CD4-positive, alpha-beta T cell (primary cell): ENCODE measurements around the gene POLQ. TPM values are rescaled to one million over a fixed set of nuclear protein-coding genes. Genes with fewer than 3 reads are reported as not detected.

Source experiments
- ATAC-seq: fragments of 200-7000 bp; cut with Tn5 transposase; one replicate; pipeline ENCODE4 v1.10.0; 2022; ENCODE audit warnings: mild to moderate bottlenecking; ENCODE audit not compliant: poor library complexity
- CTCF ChIA-PET: fragments of 350-600 bp; sonication (Branson Sonifier 250); formaldehyde crosslinking; loops from one replicate; lab custom pipeline; 2021; ENCODE audit warnings: antibody characterized with exemption, inconsistent platforms; lab: Charles Lee
- POLR2A ChIA-PET: fragments of 350-600 bp; sonication (Branson Sonifier 250); formaldehyde crosslinking; loops from one replicate; lab custom pipeline; 2021; ENCODE audit warnings: antibody characterized with exemption, inconsistent platforms; lab: Charles Lee
- DNase-seq, 14 experiments: peaks; one replicate each; pipeline ENCODE4 v3.0.0-alpha.2; 2013 to 2020; ENCODE audit warnings: mixed read lengths in 2 of 14
- H3K27ac ChIP-seq, 2 donors: one replicate each; pipeline versions ENCODE4 v1.5.1 to v1.7.0; 2013; ENCODE audit warnings: low read length in 2 of 2, low read depth in 1 of 2, mild to moderate bottlenecking in 1 of 2
- H3K27me3 ChIP-seq, 2 experiments: 1 replicate in 1 of 2; 2 replicates in 1 of 2; pipeline versions ENCODE4 v1.6.1 to v1.7.0; 2013; ENCODE audit warnings: low read length in 2 of 2, control low read depth in 1 of 2, mild to moderate bottlenecking in 1 of 2, moderate library complexity in 1 of 2; ENCODE audit not compliant: insufficient read depth in 2 of 2, control insufficient read depth in 1 of 2
- H3K36me3 ChIP-seq: one replicate; pipeline ENCODE4 v1.6.1; 2013; ENCODE audit warnings: low read length, control low read depth; ENCODE audit not compliant: insufficient read depth
- H3K4me1 ChIP-seq: one replicate; pipeline ENCODE4 v1.6.1; 2013; ENCODE audit warnings: low read length, control low read depth; ENCODE audit not compliant: insufficient read depth
- H3K4me3 ChIP-seq: one replicate; pipeline ENCODE4 v1.5.1; 2013; ENCODE audit warnings: mild to moderate bottlenecking, low read length, moderate library complexity
- H3K9me3 ChIP-seq, 2 experiments: 1 replicate in 1 of 2; 2 replicates in 1 of 2; pipeline versions ENCODE4 v1.6.1 to v1.7.0; 2013; ENCODE audit warnings: low read length in 2 of 2, mild to moderate bottlenecking in 2 of 2, control low read depth in 1 of 2, moderate library complexity in 1 of 2; ENCODE audit not compliant: control insufficient read depth in 1 of 2, insufficient read depth in 1 of 2
- H3K27ac Mint-ChIP-seq: one replicate; pipeline ENCODE4 v1.8.0; 2020; ENCODE audit warnings: mixed read lengths
- H3K27me3 Mint-ChIP-seq: one replicate; pipeline ENCODE4 v1.8.0; 2021; ENCODE audit warnings: mixed read lengths
- H3K36me3 Mint-ChIP-seq: one replicate; pipeline ENCODE4 v1.8.0; 2021; ENCODE audit warnings: low read depth, mixed read lengths
- H3K4me1 Mint-ChIP-seq: one replicate; pipeline ENCODE4 v1.8.0; 2021; ENCODE audit warnings: low read depth, mixed read lengths
- H3K4me3 Mint-ChIP-seq: one replicate; pipeline ENCODE4 v1.8.0; 2020; ENCODE audit warnings: mild to moderate bottlenecking, mixed read lengths
- H3K9me3 Mint-ChIP-seq: one replicate; pipeline ENCODE4 v1.8.0; 2020; ENCODE audit warnings: mixed read lengths
- CTCF ChIP-seq: fragments of 200-600 bp; IDR thresholded peaks from one replicate; pipeline ENCODE4 v1.8.0; 2022; ENCODE audit warnings: antibody characterized with exemption, mild to moderate bottlenecking
- intact Hi-C, 2 experiments: fragments of 100-400 bp; cut with DNase I in 1 of 2; cut with micrococcal nuclease in 1 of 2; formaldehyde crosslinking; loops; one replicate each; pipeline versions ENCODE4 v1.15.1 to v1.9.0; 2023 to 2025; cut with DNase I, micrococcal nuclease
- total RNA-seq, 174 experiments: library from RNA in 2 of 174; stranded (reverse) in 2 of 174; gene quantifications; one replicate each; pipeline ENCODE4 v1.2.3 and lab custom pipeline; 2021 to 2026

The POLQ gene
- total RNA-seq, 2 experiments from 2014 or later = 0.17 to 0.30 TPM

GRCh38 chr3:121436641-121437040 is 109.1 kb downstream of the POLQ start:
- Histone ChIP-seq H3K36me3 (no peaks in the 10 kb centered on the region), H3K27ac (no peak overlapping the region), H3K27me3 (no peaks in the 10 kb centered on the region), H3K4me3 (no peak overlapping the region), H3K4me1 (peaks cover 4% of the 10 kb centered on the region), H3K9me3 (no peaks in the 10 kb centered on the region)
- no peaks in the 10 kb centered on the region for H3K9me3 Mint-ChIP-seq
- DNase-seq = no peak
- ATAC-seq = no peak
- POLR2A ChIA-PET = no interaction called here
- no peak overlapping the region for H3K4me3 Mint-ChIP-seq
- intact Hi-C loops = no loop called here
- peaks cover 16% of the 10 kb centered on the region for H3K4me1 Mint-ChIP-seq
- no peak for TF ChIP-seq CTCF
- H3K27ac Mint-ChIP-seq = no peak overlapping the region
- H3K36me3 Mint-ChIP-seq = no peaks in the 10 kb centered on the region
- CTCF ChIA-PET = no interaction called here
- H3K27me3 Mint-ChIP-seq = no peaks in the 10 kb centered on the region

GRCh38 chr3:121436074-121436473 is 109.7 kb downstream of the POLQ start:
- DNase-seq (no peak), ATAC-seq (no peak)
- POLR2A ChIA-PET = no interaction called here
- Mint-ChIP-seq H3K4me1 (peaks cover 16% of the 10 kb centered on the region), H3K27me3 (no peaks in the 10 kb centered on the region), H3K4me3 (no peak overlapping the region), H3K9me3 (no peaks in the 10 kb centered on the region), H3K36me3 (no peaks in the 10 kb centered on the region), H3K27ac (no peak overlapping the region)
- no peak overlapping the region for H3K4me3 ChIP-seq
- H3K9me3 ChIP-seq = no peaks in the 10 kb centered on the region
- no peak for TF ChIP-seq CTCF
- CTCF ChIA-PET = interaction anchor here (0.6 kb wide), 1 partner anchor 19 kb away, joined by 3 read pairs; no protein-coding TSS in a partner anchor
- no peak overlapping the region for H3K27ac ChIP-seq
- no peaks in the 10 kb centered on the region for H3K36me3 ChIP-seq
- intact Hi-C loops = no loop called here
- H3K27me3 ChIP-seq = no peaks in the 10 kb centered on the region
- peaks cover 4% of the 10 kb centered on the region for H3K4me1 ChIP-seq

- peak overlapping the region; percentile 28 for H3K4me3 ChIP-seq
- H3K4me3 Mint-ChIP-seq = peak overlapping the region; percentile 73
- intact Hi-C loops = loop anchor here in 1 of 2 experiments (5.0 kb wide), 1 partner anchor 405 kb away; the partner anchor contains the start of genes EAF2 and IQCB1
Observed at GRCh38 chr3:121431726-121432517, 113.9 kb downstream of the POLQ start.

More at GRCh38 chr3:121431726-121432517, 113.9 kb downstream of the POLQ start:
- peaks cover 16% of the 10 kb centered on the region for H3K4me1 Mint-ChIP-seq
- peak; percentile 0 to 89 (median 28) for DNase-seq
- no peaks in the 10 kb centered on the region for H3K9me3 ChIP-seq
- CTCF ChIA-PET = interaction anchor here (1.1 kb wide), 1 partner anchor 115 kb away, joined by 4 read pairs; no protein-coding TSS in a partner anchor
- H3K36me3 ChIP-seq = no peaks in the 10 kb centered on the region
- POLR2A ChIA-PET = interaction anchor here (0.6 to 1.2 kb wide), 4 partner anchors 30 to 985 kb away, joined by 3 to 6 read pairs (median 3); no protein-coding TSS in a partner anchor
- H3K27me3 ChIP-seq = no peaks in the 10 kb centered on the region
- no peaks in the 10 kb centered on the region for H3K9me3 Mint-ChIP-seq
- H3K4me1 ChIP-seq = peaks cover 4% of the 10 kb centered on the region
- no peaks in the 10 kb centered on the region for H3K36me3 Mint-ChIP-seq
- H3K27ac ChIP-seq = no peak overlapping the region
- peak; percentile 96 for ATAC-seq
- H3K27me3 Mint-ChIP-seq = no peaks in the 10 kb centered on the region
- H3K27ac Mint-ChIP-seq = peak overlapping the region; percentile 82
- TF ChIP-seq CTCF = no peak
